ENCODE measurements around the gene LARP1B. TPM values are rescaled to one million over a fixed set of nuclear protein-coding genes. Genes with fewer than 3 reads are reported as not detected.
"Not testable (repeated sequence)": the region's sequence is repeated elsewhere in the genome, so short reads cannot be mapped to it uniquely, and the experiment has no call there.

The LARP1B gene
- total RNA-seq, 1 donor from 2014 or later, result 9.6 TPM

GRCh38 chr4:128247906-128248305, 186.8 kb downstream of the LARP1B start:
- Mint-ChIP-seq H3K4me3 (ENCODE audit: unreplicated experiment) (no peak overlapping the region), H3K4me1 (ENCODE audit: unreplicated experiment) (no peaks in the 10 kb centered on the region), H3K36me3 (ENCODE audit: low read depth, unreplicated experiment) (peaks cover 10% of the 10 kb centered on the region), H3K9me3 (ENCODE audit: unreplicated experiment) (peaks cover 14% of the 10 kb centered on the region), H3K27me3 (ENCODE audit: unreplicated experiment) (no peaks in the 10 kb centered on the region), H3K27ac (ENCODE audit: unreplicated experiment) (no peak overlapping the region)
- no peak for DNase-seq (ENCODE audit: low spot score)
- TF ChIP-seq CTCF (IDR thresholded peaks at IDR 0.05; ENCODE audit: unreplicated experiment), result no peak

- no peak for DNase-seq (ENCODE audit: low spot score)
- H3K4me3 Mint-ChIP-seq (ENCODE audit: unreplicated experiment), result no peak overlapping the region
- no peak overlapping the region for H3K27ac Mint-ChIP-seq (ENCODE audit: unreplicated experiment)
- no peaks in the 10 kb centered on the region for H3K27me3 Mint-ChIP-seq (ENCODE audit: unreplicated experiment)
- TF ChIP-seq CTCF (IDR thresholded peaks at IDR 0.05; ENCODE audit: unreplicated experiment), result no peak
- H3K4me1 Mint-ChIP-seq (ENCODE audit: unreplicated experiment), result no peaks in the 10 kb centered on the region
- H3K9me3 Mint-ChIP-seq (ENCODE audit: unreplicated experiment), result peaks cover 14% of the 10 kb centered on the region
- peaks cover 4% of the 10 kb centered on the region for H3K36me3 Mint-ChIP-seq (ENCODE audit: low read depth, unreplicated experiment)
Measured at GRCh38 chr4:128249787-128250668, 188.9 kb downstream of the LARP1B start.

- Mint-ChIP-seq H3K9me3 (ENCODE audit: unreplicated experiment) (peaks cover 22% of the 10 kb centered on the region), H3K4me1 (ENCODE audit: unreplicated experiment) (no peaks in the 10 kb centered on the region), H3K4me3 (ENCODE audit: unreplicated experiment) (no peak overlapping the region)
Measured at GRCh38 chr4:128255906-128256305, 194.8 kb downstream of the LARP1B start.

GRCh38 chr4:128256539-128256938, 195.4 kb downstream of the LARP1B start:
- Mint-ChIP-seq H3K4me3 (ENCODE audit: unreplicated experiment) (no peak overlapping the region), H3K9me3 (ENCODE audit: unreplicated experiment) (peaks cover 17% of the 10 kb centered on the region), H3K36me3 (ENCODE audit: low read depth, unreplicated experiment) (peaks cover 4% of the 10 kb centered on the region), H3K27ac (ENCODE audit: unreplicated experiment) (no peak overlapping the region), H3K27me3 (ENCODE audit: unreplicated experiment) (no peaks in the 10 kb centered on the region), H3K4me1 (ENCODE audit: unreplicated experiment) (no peaks in the 10 kb centered on the region)
- TF ChIP-seq CTCF (IDR thresholded peaks at IDR 0.05; ENCODE audit: unreplicated experiment), result no peak
- DNase-seq (ENCODE audit: low spot score), result no peak

More at GRCh38 chr4:128255906-128256305, 194.8 kb downstream of the LARP1B start:
- DNase-seq (ENCODE audit: low spot score), result no peak
- Mint-ChIP-seq H3K27me3 (ENCODE audit: unreplicated experiment) (no peaks in the 10 kb centered on the region), H3K36me3 (ENCODE audit: low read depth, unreplicated experiment) (peaks cover 4% of the 10 kb centered on the region), H3K27ac (ENCODE audit: unreplicated experiment) (no peak overlapping the region)
- TF ChIP-seq CTCF (IDR thresholded peaks at IDR 0.05; ENCODE audit: unreplicated experiment), result no peak

DNA sequence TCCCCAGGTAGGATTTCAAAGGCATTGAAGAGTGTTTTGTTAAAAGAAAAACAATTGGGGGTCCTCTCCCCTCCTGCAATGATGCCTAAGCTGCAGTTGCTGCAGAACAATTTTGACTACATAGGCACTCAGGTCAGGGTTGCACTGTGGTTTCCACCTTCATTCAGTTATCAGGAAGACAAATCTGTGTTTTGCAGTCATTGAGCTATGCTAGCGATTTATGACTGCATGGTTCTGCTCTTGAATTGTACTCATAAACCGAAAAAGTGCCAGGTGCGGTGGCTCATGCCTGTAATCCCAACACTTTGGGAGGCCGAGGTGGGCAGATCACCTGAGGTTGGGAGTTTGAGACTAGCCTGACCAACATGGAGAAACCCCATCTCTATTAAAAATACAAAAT, 197.1 kb downstream of the LARP1B start:
- H3K4me1 Mint-ChIP-seq (ENCODE audit: unreplicated experiment); H3K27me3 Mint-ChIP-seq (ENCODE audit: unreplicated experiment); DNase-seq (ENCODE audit: low spot score); H3K9me3 Mint-ChIP-seq (ENCODE audit: unreplicated experiment); H3K27ac Mint-ChIP-seq (ENCODE audit: unreplicated experiment); H3K36me3 Mint-ChIP-seq (ENCODE audit: low read depth, unreplicated experiment); H3K4me3 Mint-ChIP-seq (ENCODE audit: unreplicated experiment): not testable (repeated sequence)

DNA sequence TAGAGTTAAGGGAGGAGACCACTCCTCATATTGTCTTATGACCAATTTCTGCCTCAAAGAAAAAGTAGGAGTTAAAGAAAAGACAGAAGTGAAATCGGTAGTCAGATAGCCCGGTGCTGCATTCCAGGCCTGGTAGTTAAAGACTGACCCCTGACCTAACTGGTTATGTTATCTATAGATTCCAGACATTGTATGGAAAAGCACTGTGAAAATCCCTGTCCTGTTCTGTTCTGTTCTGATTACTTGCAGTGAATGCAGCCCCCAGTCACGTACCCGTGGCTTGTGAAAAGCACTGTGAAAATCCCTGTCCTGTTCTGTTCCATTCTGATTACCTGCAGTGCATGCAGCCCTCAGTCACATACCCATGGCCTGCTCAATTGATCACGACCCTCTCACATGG, 198.8 kb downstream of the LARP1B start:
- not testable (repeated sequence) for H3K9me3 Mint-ChIP-seq (ENCODE audit: unreplicated experiment); H3K4me3 Mint-ChIP-seq (ENCODE audit: unreplicated experiment); H3K36me3 Mint-ChIP-seq (ENCODE audit: low read depth, unreplicated experiment); DNase-seq (ENCODE audit: low spot score); H3K4me1 Mint-ChIP-seq (ENCODE audit: unreplicated experiment); H3K27me3 Mint-ChIP-seq (ENCODE audit: unreplicated experiment); H3K27ac Mint-ChIP-seq (ENCODE audit: unreplicated experiment)
